T-cell (primary cell): ENCODE results near the gene TUBA3E. TPM values are rescaled to one million over a fixed set of nuclear protein-coding genes. Genes with fewer than 3 reads are reported as not detected.
"Not testable (repeated sequence)": the region's sequence is repeated elsewhere in the genome, so short reads cannot be mapped to it uniquely, and the experiment has no call there.

ENCODE experiments used
- ATAC-seq, 4 experiments: fragments of 200-7000 bp in 3 of 4; fragments of 150-1000 bp in 1 of 4; cut with Tn5 transposase; replicated peaks in 1 of 4; 1 replicate in 3 of 4; 2 replicates in 1 of 4; pipeline ENCODE4 v1.10.0; 2021; ENCODE audit warnings: moderate library complexity in 3 of 4, mild to moderate bottlenecking in 2 of 4, moderate number of reproducible peaks in 1 of 4
- CTCF ChIA-PET, 2 donors: fragments of 300-600 bp; sonication (Branson Sonifier 250); formaldehyde crosslinking; loops; one replicate each; lab custom pipeline; 2022; ENCODE audit warnings: antibody characterized with exemption in 2 of 2; lab: Charles Lee
- POLR2A ChIA-PET, 2 donors: fragments of 300-600 bp; sonication (Branson Sonifier 250); formaldehyde crosslinking; loops; one replicate each; lab custom pipeline; 2022; ENCODE audit warnings: antibody characterized with exemption in 2 of 2; lab: Charles Lee
- DNase-seq, 35 experiments: peaks; one replicate each; pipeline versions ENCODE4 v3.0.0 to v3.0.0-alpha.2; 2013 to 2023
- H3K27ac ChIP-seq: one replicate; pipeline ENCODE4 v1.5.1; 2013; ENCODE audit warnings: low read length
- H3K27me3 ChIP-seq, 2 experiments: replicated peaks in 1 of 2; 1 replicate in 1 of 2; 2 replicates in 1 of 2; pipeline versions ENCODE4 v1.6.1 to v1.7.0; 2013; ENCODE audit warnings: low read length in 1 of 2, mixed read lengths in 1 of 2; ENCODE audit not compliant: control insufficient read depth in 2 of 2, insufficient read depth in 2 of 2; ENCODE audit errors: extremely low read depth in 1 of 2
- H3K36me3 ChIP-seq, 2 donors: 1 replicate in 1 of 2; 2 replicates in 1 of 2; pipeline versions ENCODE4 v1.6.1 to v1.7.0; 2013; ENCODE audit warnings: low read length in 1 of 2; ENCODE audit not compliant: control insufficient read depth in 2 of 2, insufficient read depth in 1 of 2; ENCODE audit errors: extremely low read depth in 1 of 2
- H3K4me1 ChIP-seq, 2 experiments: 1 replicate in 1 of 2; 2 replicates in 1 of 2; pipeline versions ENCODE4 v1.6.1 to v1.7.0; 2013; ENCODE audit warnings: low read length in 2 of 2, mixed read lengths in 1 of 2; ENCODE audit not compliant: insufficient read depth in 2 of 2, control insufficient read depth in 1 of 2; ENCODE audit errors: extremely low read depth in 1 of 2
- H3K4me3 ChIP-seq, 2 donors: 1 replicate in 1 of 2; 2 replicates in 1 of 2; pipeline versions ENCODE4 v1.5.1 to v1.7.0; 2013; ENCODE audit warnings: mild to moderate bottlenecking in 2 of 2, low read length in 1 of 2, moderate library complexity in 1 of 2; ENCODE audit not compliant: control insufficient read depth in 1 of 2; ENCODE audit errors: extremely low read depth in 1 of 2
- H3K9me3 ChIP-seq: 2 replicates; pipeline ENCODE4 v1.7.0; 2013
- H3K27ac Mint-ChIP-seq, 2 donors: one replicate each; pipeline ENCODE4 v1.8.0; 2020 to 2021; ENCODE audit warnings: mild to moderate bottlenecking in 2 of 2, mixed read lengths in 2 of 2
- H3K27me3 Mint-ChIP-seq, 2 donors: one replicate each; pipeline ENCODE4 v1.8.0; 2021 to 2022; ENCODE audit warnings: mixed read lengths in 2 of 2
- H3K36me3 Mint-ChIP-seq: one replicate; pipeline ENCODE4 v1.8.0; 2021; ENCODE audit warnings: mixed read lengths
- H3K4me1 Mint-ChIP-seq, 3 donors: one replicate each; pipeline ENCODE4 v1.8.0; 2020 to 2022; ENCODE audit warnings: mixed read lengths in 3 of 3, mild to moderate bottlenecking in 1 of 3
- H3K4me3 Mint-ChIP-seq, 3 donors: one replicate each; pipeline ENCODE4 v1.8.0; 2020 to 2022; ENCODE audit warnings: mild to moderate bottlenecking in 3 of 3, mixed read lengths in 3 of 3, moderate library complexity in 3 of 3
- H3K9me3 Mint-ChIP-seq, 3 donors: one replicate each; pipeline ENCODE4 v1.8.0; 2020 to 2022; ENCODE audit warnings: mixed read lengths in 3 of 3
- WGBS: methylation state at CpG from one replicate; pipeline ENCODE4 v1.1.5; 2013; ENCODE audit warnings: missing lambda C conversion rate; ENCODE audit not compliant: insufficient coverage; 5-methylcytosine and 5-hydroxymethylcytosine counted together
- total RNA-seq, 35 experiments: library from RNA in 6 of 35; stranded (reverse) in 6 of 35; fragments of 120-200 nt in 1 of 35; gene quantifications; one replicate each; pipeline versions ENCODE4 v1.2.1 to v1.2.4 and lab custom pipeline; 2013 to 2026

The TUBA3E gene
- total RNA-seq, 5 donors from 2014 or later (not counting 1 experiment from before 2014, with no cell fraction given): not detected

GRCh38 chr2:130187859-130188792 lies 10.1 kb downstream of the TUBA3E start:
- peaks cover 0 to 20% of the 10 kb centered on the region in 2 experiments for H3K4me1 ChIP-seq
- H3K27ac ChIP-seq, H3K27me3 ChIP-seq, H3K4me3 Mint-ChIP-seq, H3K36me3 Mint-ChIP-seq, H3K36me3 ChIP-seq, H3K27ac Mint-ChIP-seq, H3K27me3 Mint-ChIP-seq, H3K4me3 ChIP-seq, ATAC-seq, POLR2A ChIA-PET, H3K9me3 Mint-ChIP-seq, H3K9me3 ChIP-seq, DNase-seq: not testable (repeated sequence)
- CTCF ChIA-PET: interaction anchor here in 1 of 2 donors (0.7 kb wide), 1 partner anchor 906 kb away, joined by 3 read pairs; no protein-coding TSS in a partner anchor
- peaks cover 6 to 20% (median 12%) of the 10 kb centered on the region in 3 donors for H3K4me1 Mint-ChIP-seq
- WGBS: 98% methylated on average over 12 of the region's 17 CpGs

GRCh38 chr2:130187268-130187667 lies 11.0 kb downstream of the TUBA3E start:
- Mint-ChIP-seq H3K27ac (no peak overlapping the region), H3K36me3 (peaks cover 5% of the 10 kb centered on the region), H3K9me3 (no peaks in the 10 kb centered on the region), H3K27me3 (no peaks in the 10 kb centered on the region), H3K4me1 (peaks cover 6 to 23% (median 15%) of the 10 kb centered on the region in 3 donors), H3K4me3 (no peak overlapping the region)
- 80% methylated on average over 2 of the region's 8 CpGs for WGBS
- no peak overlapping the region for H3K4me3 ChIP-seq
- H3K36me3 ChIP-seq: peaks cover 2 to 3% of the 10 kb centered on the region in 2 donors
- ChIA-PET POLR2A (no interaction called here), CTCF (interaction anchor here in 1 of 2 donors (0.7 kb wide), 1 partner anchor 907 kb away, joined by 3 read pairs; no protein-coding TSS in a partner anchor)
- no peak for ATAC-seq
- peaks cover 3 to 25% of the 10 kb centered on the region in 2 experiments for H3K4me1 ChIP-seq
- H3K27ac ChIP-seq: no peak overlapping the region
- no peaks in the 10 kb centered on the region for H3K9me3 ChIP-seq
- no peaks in the 10 kb centered on the region for H3K27me3 ChIP-seq
- no peak for DNase-seq

DNA sequence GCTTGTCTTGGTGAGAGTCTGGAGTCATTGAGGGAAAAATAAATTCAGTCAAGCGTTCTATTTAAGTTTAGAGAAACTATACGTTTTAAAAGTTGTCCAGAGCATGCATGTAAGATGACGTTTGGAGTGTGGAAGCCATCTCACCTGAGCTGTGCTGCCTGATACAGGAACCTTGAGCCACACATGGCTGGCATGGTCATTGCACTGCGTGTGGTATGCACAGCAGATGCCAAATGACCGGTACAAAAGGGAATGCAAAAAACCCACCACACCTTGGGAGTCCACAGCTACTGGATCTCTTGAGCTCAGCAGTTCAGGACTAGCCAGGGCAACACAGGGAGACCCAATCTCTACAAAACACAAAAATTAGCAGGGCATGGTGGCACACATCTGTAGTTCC lies 11.8 kb downstream of the TUBA3E start:
- no peaks in the 10 kb centered on the region for H3K27me3 Mint-ChIP-seq
- Histone ChIP-seq H3K36me3 (peaks cover 2% of the 10 kb centered on the region in 2 donors), H3K27ac (no peak overlapping the region), H3K4me1 (peaks cover 3 to 25% of the 10 kb centered on the region in 2 experiments), H3K27me3 (no peaks in the 10 kb centered on the region), H3K4me3 (no peak overlapping the region), H3K9me3 (no peaks in the 10 kb centered on the region)
- 94% methylated on average over 5 of the region's 5 CpGs for WGBS
- ATAC-seq: no peak
- no peak overlapping the region for H3K4me3 Mint-ChIP-seq
- H3K27ac Mint-ChIP-seq: no peak overlapping the region
- ChIA-PET CTCF (no interaction called here), POLR2A (no interaction called here)
- H3K4me1 Mint-ChIP-seq: peaks cover 6 to 23% (median 15%) of the 10 kb centered on the region in 3 donors
- peaks cover 3% of the 10 kb centered on the region for H3K36me3 Mint-ChIP-seq
- H3K9me3 Mint-ChIP-seq: no peaks in the 10 kb centered on the region
- DNase-seq: no peak

DNA sequence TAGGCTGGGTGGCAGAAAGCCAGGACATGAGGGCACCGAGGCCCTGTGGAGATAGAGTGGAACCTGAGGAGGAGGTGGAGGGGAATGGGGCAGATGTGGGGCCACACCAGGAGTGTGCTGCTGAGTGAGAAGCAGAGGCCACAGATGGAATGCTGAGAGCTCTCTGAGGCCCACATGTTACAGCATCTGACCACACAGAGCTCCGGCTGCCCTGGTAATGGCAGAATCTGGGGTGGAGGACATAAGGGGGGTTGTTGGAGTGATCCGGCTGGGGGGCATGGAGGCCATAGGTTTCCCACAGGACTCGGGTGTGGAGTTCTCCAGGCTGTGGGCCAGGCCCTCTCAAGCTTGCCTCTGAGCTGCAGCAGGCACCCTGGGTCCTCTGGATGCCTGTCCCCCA lies 12.3 kb downstream of the TUBA3E start:
- no peak overlapping the region for H3K4me3 Mint-ChIP-seq
- WGBS: 95% methylated on average over 3 of the region's 4 CpGs
- Histone ChIP-seq H3K9me3 (no peaks in the 10 kb centered on the region), H3K4me3 (no peak overlapping the region), H3K4me1 (peaks cover 5 to 28% of the 10 kb centered on the region in 2 experiments), H3K27me3 (no peaks in the 10 kb centered on the region), H3K36me3 (peaks cover 0 to under 1% of the 10 kb centered on the region in 2 donors), H3K27ac (no peak overlapping the region)
- H3K9me3 Mint-ChIP-seq: no peaks in the 10 kb centered on the region
- POLR2A ChIA-PET: no interaction called here
- H3K36me3 Mint-ChIP-seq: no peaks in the 10 kb centered on the region
- ATAC-seq: no peak
- DNase-seq: no peak
- no peak overlapping the region for H3K27ac Mint-ChIP-seq
- no peaks in the 10 kb centered on the region for H3K27me3 Mint-ChIP-seq
- CTCF ChIA-PET: interaction anchor here in 1 of 2 donors (0.7 kb wide), 1 partner anchor 1303 kb away, joined by 3 read pairs; no protein-coding TSS in a partner anchor
- H3K4me1 Mint-ChIP-seq: peaks cover 10 to 26% (median 18%) of the 10 kb centered on the region in 3 donors

GRCh38 chr2:130185436-130185835 lies 12.8 kb downstream of the TUBA3E start:
- Histone ChIP-seq H3K9me3 (no peaks in the 10 kb centered on the region), H3K36me3 (no peaks in the 10 kb centered on the region), H3K4me3 (no peak overlapping the region), H3K27ac (no peak overlapping the region), H3K27me3 (no peaks in the 10 kb centered on the region), H3K4me1 (peaks cover 8 to 33% of the 10 kb centered on the region in 2 experiments)
- DNase-seq: no peak
- no peaks in the 10 kb centered on the region for H3K36me3 Mint-ChIP-seq
- ATAC-seq: no peak
- POLR2A ChIA-PET: interaction anchor here in 1 of 2 donors (0.7 kb wide), 1 partner anchor 17 kb away, joined by 7 read pairs; no protein-coding TSS in a partner anchor
- WGBS: 100% methylated on average over 2 of the region's 10 CpGs
- CTCF ChIA-PET: interaction anchor here in 1 of 2 donors (0.7 kb wide), 1 partner anchor 1304 kb away, joined by 3 read pairs; no protein-coding TSS in a partner anchor
- H3K9me3 Mint-ChIP-seq: no peaks in the 10 kb centered on the region
- H3K4me1 Mint-ChIP-seq: peaks cover 12 to 30% (median 22%) of the 10 kb centered on the region in 3 donors
- no peak overlapping the region for H3K27ac Mint-ChIP-seq
- no peaks in the 10 kb centered on the region for H3K27me3 Mint-ChIP-seq
- H3K4me3 Mint-ChIP-seq: no peak overlapping the region

DNA sequence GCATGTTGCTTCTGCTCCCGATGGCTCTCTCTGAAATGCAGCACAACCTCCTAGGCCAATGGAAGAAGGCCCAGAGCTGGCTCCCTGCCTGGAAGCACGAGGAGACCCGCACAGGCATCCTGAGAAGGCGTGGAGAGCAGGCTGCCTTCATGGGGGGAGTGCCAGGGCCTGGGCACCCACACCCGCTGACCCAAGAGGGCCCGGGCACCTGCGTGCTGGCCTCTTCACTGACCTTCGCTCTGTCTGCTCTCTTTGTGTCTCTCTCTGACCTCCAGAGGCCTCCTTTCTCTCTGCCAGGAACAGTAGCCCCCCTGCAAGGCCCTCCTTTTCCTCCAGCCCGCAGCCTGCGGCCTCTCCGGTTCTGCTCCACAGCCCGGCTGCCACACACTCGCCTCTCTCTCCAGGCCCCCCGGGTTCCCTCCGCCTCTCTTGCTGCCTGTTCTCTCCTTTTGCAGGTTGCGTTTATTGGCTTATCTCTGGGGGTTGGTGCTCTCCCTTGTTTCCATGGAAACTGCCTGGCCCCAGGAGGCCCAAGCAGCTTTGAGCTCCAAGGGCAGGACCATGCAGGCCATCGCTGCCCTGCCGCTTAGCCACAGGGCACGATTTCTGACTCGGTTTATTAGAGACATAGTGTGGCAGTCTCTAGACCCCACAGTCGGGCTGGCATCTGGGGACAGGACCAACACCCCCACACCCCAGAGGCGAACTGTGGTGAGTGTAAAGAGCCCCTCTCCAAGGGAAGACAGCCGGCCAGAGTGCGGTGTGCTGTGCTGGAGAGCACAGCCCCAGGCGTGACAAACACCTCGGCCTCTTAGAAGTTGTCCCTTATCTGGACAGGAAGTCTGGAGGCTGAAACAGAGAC lies 14.5 kb downstream of the TUBA3E start:
- H3K36me3 ChIP-seq: peaks cover 0 to 3% of the 10 kb centered on the region in 2 donors
- CTCF ChIA-PET: no interaction called here
- DNase-seq (no peak), ATAC-seq (no peak)
- Mint-ChIP-seq H3K9me3 (no peaks in the 10 kb centered on the region), H3K4me1 (peaks cover 12 to 33% (median 27%) of the 10 kb centered on the region in 3 donors), H3K4me3 (peak overlapping the region; percentile 71 to 78 (median 72)), H3K27ac (peak overlapping the region; percentile 74 to 82), H3K36me3 (no peaks in the 10 kb centered on the region), H3K27me3 (no peaks in the 10 kb centered on the region)
- H3K4me1 ChIP-seq: peaks cover 8 to 36% of the 10 kb centered on the region in 2 experiments
- H3K27me3 ChIP-seq: no peaks in the 10 kb centered on the region
- POLR2A ChIA-PET: interaction anchor here in 1 of 2 donors (0.7 kb wide), 1 partner anchor 1304 kb away, joined by 4 read pairs; no protein-coding TSS in a partner anchor
- H3K9me3 ChIP-seq: no peaks in the 10 kb centered on the region
- WGBS: 96% methylated on average over 13 of the region's 26 CpGs
- no peak overlapping the region for H3K27ac ChIP-seq
- H3K4me3 ChIP-seq: peak overlapping the region; percentile 15 to 40
